ENCODE measurements around the gene AGBL4.

GRCh38 chr1:48617252-48617651 is 1406.5 kb downstream of the AGBL4 start:
- TF ChIP-seq POLR2AphosphoS5 (IDR thresholded peaks at IDR 0.05; ENCODE audit: low read depth, low read length) (no peak), TAF1 (IDR thresholded peaks at IDR 0.05; ENCODE audit: low read depth, low read length) (no peak), POLR2A (IDR thresholded peaks at IDR 0.05; ENCODE audit: low read depth, low read length) (no peak), POU2F2 (IDR thresholded peaks at IDR 0.05; ENCODE audit: low read depth, low read length) (no peak), PAX5 (IDR thresholded peaks at IDR 0.05; ENCODE audit: insufficient read depth, low read length, severe bottlenecking) (no peak), SPI1 (IDR thresholded peaks at IDR 0.05; ENCODE audit: low read depth, low read length) (no peak)
